GM19193 (cell line): ENCODE measurements around the gene PSMB3.

Source experiments
- POLR2A ChIP-seq: IDR thresholded peaks from 4 replicates; pipeline ENCODE4 v1.6.1; 2011; ENCODE audit not compliant: insufficient read depth, insufficient read length; ENCODE audit errors: extremely low read depth

The PSMB3 gene

GRCh38 chr17:38786372-38786771 lies 33.8 kb downstream of the PSMB3 start:
- no peak for TF ChIP-seq POLR2A

GRCh38 chr17:38789185-38789584 lies 36.6 kb downstream of the PSMB3 start:
- no peak for TF ChIP-seq POLR2A

GRCh38 chr17:38791162-38791561 lies 38.6 kb downstream of the PSMB3 start:
- TF ChIP-seq POLR2A = no peak

- TF ChIP-seq POLR2A = no peak
These were observed 41.7 kb downstream of the PSMB3 start for GRCh38 chr17:38794221-38794620.

- no peak for TF ChIP-seq POLR2A
These were observed 44.1 kb downstream of the PSMB3 start for GRCh38 chr17:38796451-38797157.

GRCh38 chr17:38797158-38797490 lies 44.6 kb downstream of the PSMB3 start:
- TF ChIP-seq POLR2A = no peak

- no peak for TF ChIP-seq POLR2A
These were observed 45.3 kb downstream of the PSMB3 start for GRCh38 chr17:38797828-38798227.

- peak; percentile 36 for TF ChIP-seq POLR2A
These were observed 46.3 kb downstream of the PSMB3 start for GRCh38 chr17:38798614-38799500.

- peak; percentile 74 for TF ChIP-seq POLR2A
These were observed 47.1 kb downstream of the PSMB3 start, which contains the start of gene PIP4K2B for GRCh38 chr17:38799501-38800236. Gene PIP4K2B (minus strand): TSS chr17:38799556. CDS start chr17:38799424, 132 bp downstream.

GRCh38 chr17:38800237-38800760 lies 47.8 kb downstream of the PSMB3 start:
- no peak for TF ChIP-seq POLR2A

GRCh38 chr17:38809828-38810227 lies 57.3 kb downstream of the PSMB3 start:
- TF ChIP-seq POLR2A = no peak
